A549 (cell line): ENCODE data around the gene PPP1R13L. TPM values are rescaled to one million over a fixed set of nuclear protein-coding genes. Genes with fewer than 3 reads are reported as not detected.

Source experiments
- ATAC-seq, 2 experiments: fragments of 200-7000 bp in 1 of 2; fragments of >200 bp in 1 of 2; cut with Nextera tagmentation in 1 of 2; cut with Tn5 transposase in 1 of 2; 3 replicates each; pipeline versions ENCODE4 v1.8.0 to v1.9.1; 2018 to 2020; ENCODE audit warnings: mild to moderate bottlenecking in 1 of 2, moderate library complexity in 1 of 2
- CTCF ChIA-PET: fragments of 300-600 bp; sonication (Branson Sonifier 250); formaldehyde crosslinking; extraction: SDS; loops from one replicate; lab custom pipeline; 2021; ENCODE audit warnings: antibody characterized with exemption, inconsistent platforms; lab: Yijun Ruan, JAX
- POLR2A ChIA-PET: fragments of 350-600 bp; formaldehyde crosslinking; extraction: SDS; loops from one replicate; lab custom pipeline; 2021; ENCODE audit warnings: antibody characterized with exemption, inconsistent platforms; lab: Yijun Ruan, JAX
- DNase-seq, 2 experiments: peaks; one replicate each; pipeline versions ENCODE4 v3.0.0 to v3.0.0-alpha.2; 2011 to 2016; ENCODE audit warnings: low read depth in 1 of 2, low spot score in 1 of 2
- FAIRE-seq: peaks from 2 replicates; lab custom pipeline; 2011; peaks lifted over from hg19 to GRCh38; lab: Jason Lieb, UNC
- H3K27ac ChIP-seq, 2 experiments: fragments of >200 bp; sonication (Bioruptor Twin); formaldehyde crosslinking; 3 replicates each; pipeline ENCODE4 v1.5.1; 2016 to 2017
- H3K4me1 ChIP-seq: fragments of >200 bp; sonication (Bioruptor Twin); formaldehyde crosslinking; 3 replicates; pipeline ENCODE4 v1.6.1; 2016
- H3K4me2 ChIP-seq: fragments of >200 bp; sonication (Bioruptor Twin); formaldehyde crosslinking; 3 replicates; pipeline ENCODE4 v1.6.1; 2016
- H3K4me3 ChIP-seq: fragments of >200 bp; sonication (Bioruptor Twin); formaldehyde crosslinking; 3 replicates; pipeline ENCODE4 v1.5.1; 2016
- H3K9me3 ChIP-seq: fragments of >200 bp; sonication (Bioruptor Twin); formaldehyde crosslinking; 3 replicates; pipeline ENCODE4 v1.6.1; 2016
- BHLHE40 ChIP-seq: IDR thresholded peaks from 2 replicates; pipeline ENCODE4 v1.6.1; 2012; ENCODE audit warnings: low read depth, low read length, inconsistent platforms
- CBX8 ChIP-seq: fragments of 200-600 bp; sonication (generic); IDR thresholded peaks from 2 replicates; pipeline ENCODE4 v1.6.1; 2016
- CHD2 ChIP-seq: fragments of 150-350 bp; IDR thresholded peaks from 2 replicates; pipeline ENCODE4 v1.6.1; 2014; ENCODE audit warnings: low read length; ENCODE audit not compliant: partially characterized antibody
- CHD4 ChIP-seq: fragments of 200-600 bp; sonication (generic); IDR thresholded peaks from 2 replicates; pipeline ENCODE4 v1.6.1; 2016; ENCODE audit warnings: antibody characterized with exemption, mild to moderate bottlenecking, borderline replicate concordance
- EHF ChIP-seq: fragments of 250-450 bp; sonication (Bioruptor Pico); IDR thresholded peaks from 2 replicates; pipeline ENCODE4 v1.5.0; 2020; ENCODE audit warnings: mild to moderate bottlenecking
- HDAC2 ChIP-seq: fragments of 200-600 bp; sonication (generic); IDR thresholded peaks from 2 replicates; pipeline ENCODE4 v1.6.1; 2016
- HEYL ChIP-seq: fragments of 250-450 bp; sonication (Bioruptor Pico); IDR thresholded peaks from 2 replicates; pipeline ENCODE4 v1.8.0; 2021; ENCODE audit warnings: mild to moderate bottlenecking, moderate library complexity
- HOXA7 ChIP-seq: fragments of 250-450 bp; sonication (Bioruptor Pico); IDR thresholded peaks from 2 replicates; pipeline ENCODE4 v1.5.0; 2020; ENCODE audit warnings: mild to moderate bottlenecking, moderate library complexity
- HOXB13 ChIP-seq: fragments of 250-450 bp; sonication (Bioruptor Pico); IDR thresholded peaks from 2 replicates; pipeline ENCODE4 v1.5.0; 2020; ENCODE audit warnings: low read depth, mild to moderate bottlenecking, moderate library complexity
- HOXB5 ChIP-seq: fragments of 250-450 bp; sonication (Bioruptor Pico); IDR thresholded peaks from 2 replicates; pipeline ENCODE4 v1.5.0; 2020; ENCODE audit warnings: mild to moderate bottlenecking, moderate library complexity
- JUN ChIP-seq, 2 experiments: fragments of >200 bp; sonication (Bioruptor Twin); formaldehyde crosslinking; IDR thresholded peaks; 2 replicates in 1 of 2; 3 replicates in 1 of 2; pipeline ENCODE4 v1.6.1; 2016 to 2017
- KDM5A ChIP-seq: fragments of 200-600 bp; sonication (generic); IDR thresholded peaks from 2 replicates; pipeline ENCODE4 v1.6.1; 2016; ENCODE audit warnings: antibody characterized with exemption, mild to moderate bottlenecking
- RAD21 ChIP-seq, 2 experiments: fragments of >200 bp in 1 of 2; sonication (Bioruptor Twin) in 1 of 2; formaldehyde crosslinking in 1 of 2; IDR thresholded peaks in 1 of 2; conservative IDR thresholded peaks in 1 of 2; 2 replicates in 1 of 2; 3 replicates in 1 of 2; pipeline ENCODE4 v1.6.1; 2012 to 2018; ENCODE audit warnings: inconsistent platforms in 1 of 2
- RCOR1 ChIP-seq: fragments of 150-350 bp; IDR thresholded peaks from 2 replicates; pipeline ENCODE4 v1.6.1; 2014; ENCODE audit warnings: antibody characterized with exemption, low read length, low read depth
- SREBF2 ChIP-seq: fragments of 450-650 bp; IDR thresholded peaks from 2 replicates; pipeline ENCODE4 v1.6.1; 2014; ENCODE audit warnings: mild to moderate bottlenecking, moderate library complexity
- ZFP36 ChIP-seq: fragments of 450-650 bp; IDR thresholded peaks from 2 replicates; pipeline ENCODE4 v1.6.1; 2014; ENCODE audit warnings: borderline replicate concordance; ENCODE audit not compliant: partially characterized antibody
- ZNF302 ChIP-seq: fragments of 250-450 bp; sonication (Bioruptor Pico); IDR thresholded peaks from 2 replicates; pipeline ENCODE4 v1.9.0; 2021; ENCODE audit warnings: inconsistent platforms, mild to moderate bottlenecking, moderate library complexity
- WGBS: methylation state at CpG from one replicate; pipeline ENCODE4 v1.1.6; 2017; ENCODE audit errors: missing lambda C conversion rate; 5-methylcytosine and 5-hydroxymethylcytosine counted together
- polyA plus RNA-seq, 4 experiments: library from polyadenylated mRNA; depleted of rRNA in 3 of 4; stranded (reverse); fragments of >200 nt; fragmentation: RNase III in 1 of 4; extraction: RNeasy Plus Mini Kit Qiagen cat#74134 plus additional on column Dnase treatment in 1 of 4; gene quantifications; 2 replicates in 3 of 4; 3 replicates in 1 of 4; pipeline ENCODE4 v1.2.3, GENCODE V29; 2011 to 2017
- TF ChIP-seq, protein P1 (sequence below): fragments of >200 bp; sonication (Bioruptor Twin); formaldehyde crosslinking; IDR thresholded peaks from 3 replicates; pipeline ENCODE4 v1.6.1; 2016
- TF ChIP-seq, protein P2 (sequence below): fragments of 250-450 bp; sonication (Bioruptor Pico); IDR thresholded peaks from 2 replicates; pipeline ENCODE4 v1.5.0; 2020; ENCODE audit warnings: low read depth, mild to moderate bottlenecking, moderate library complexity
- TF ChIP-seq, protein P3 (sequence below): fragments of 200-600 bp; sonication (generic); IDR thresholded peaks from 2 replicates; pipeline ENCODE4 v1.6.1; 2016; ENCODE audit warnings: antibody characterized with exemption, mild to moderate bottlenecking, moderate library complexity

Gene PPP1R13L
- polyA plus RNA-seq, 2 of the 4 experiments (the other 2 are of a cell fraction): 3.2 to 18.9 TPM

DNA sequence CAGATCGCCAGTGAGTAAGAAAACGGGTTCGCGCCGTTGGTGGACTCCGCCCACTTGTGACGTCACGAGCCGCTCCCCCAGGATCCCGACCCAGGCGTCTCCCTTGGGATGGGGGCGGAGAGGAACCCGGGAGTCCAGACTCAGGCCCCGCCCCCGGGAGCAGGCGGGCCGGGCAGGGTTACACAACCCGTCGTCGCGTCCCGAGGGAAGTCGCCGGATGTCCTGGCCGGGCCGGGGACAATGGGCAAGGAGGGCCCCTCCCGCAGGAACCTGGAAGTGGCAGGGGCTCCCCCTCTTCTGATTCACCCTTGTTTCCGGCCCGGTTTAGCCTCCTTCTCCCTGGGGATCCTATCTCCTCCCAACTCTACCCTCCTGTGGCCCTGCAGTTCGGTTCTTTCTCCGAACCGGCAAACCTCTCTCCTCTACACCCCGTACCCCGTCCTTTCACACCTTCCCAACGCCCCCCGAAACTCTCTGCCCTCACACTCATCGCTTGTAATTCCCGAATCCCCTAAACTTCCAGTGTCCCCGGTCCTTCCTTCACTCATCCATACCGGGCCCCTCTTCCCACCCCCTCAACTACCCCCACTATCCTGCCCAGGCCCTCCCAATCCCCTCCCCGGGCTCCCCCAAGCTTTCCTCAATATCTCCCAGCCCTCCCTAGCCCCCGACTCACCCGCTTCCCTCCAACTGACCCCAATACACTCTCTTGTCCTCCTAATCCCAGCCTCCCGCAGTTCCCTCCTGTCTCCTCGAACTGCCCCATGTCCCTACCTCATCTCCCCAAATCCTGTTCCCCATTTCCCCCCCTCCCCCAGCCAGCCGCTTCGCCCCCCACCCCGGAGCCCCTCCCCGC lies 38.8 kb upstream of the PPP1R13L start (continued):
- TF ChIP-seq, protein P1, sequence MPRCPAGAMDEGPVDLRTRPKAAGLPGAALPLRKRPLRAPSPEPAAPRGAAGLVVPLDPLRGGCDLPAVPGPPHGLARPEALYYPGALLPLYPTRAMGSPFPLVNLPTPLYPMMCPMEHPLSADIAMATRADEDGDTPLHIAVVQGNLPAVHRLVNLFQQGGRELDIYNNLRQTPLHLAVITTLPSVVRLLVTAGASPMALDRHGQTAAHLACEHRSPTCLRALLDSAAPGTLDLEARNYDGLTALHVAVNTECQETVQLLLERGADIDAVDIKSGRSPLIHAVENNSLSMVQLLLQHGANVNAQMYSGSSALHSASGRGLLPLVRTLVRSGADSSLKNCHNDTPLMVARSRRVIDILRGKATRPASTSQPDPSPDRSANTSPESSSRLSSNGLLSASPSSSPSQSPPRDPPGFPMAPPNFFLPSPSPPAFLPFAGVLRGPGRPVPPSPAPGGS: no peak
- TF ChIP-seq JUN (IDR thresholded peaks at IDR 0.05): peak in 1 of 2 experiments; percentile 81; a peak in 2 of 5 replicates
- no peak for TF ChIP-seq SREBF2
- TF ChIP-seq, all 56 proteins: peak for 15

- WGBS: 7% methylated on average over 15 of the region's 15 CpGs
- H3K4me1 ChIP-seq: peaks cover 31% of the 10 kb centered on the region
- TF ChIP-seq KDM5A (no peak), BHLHE40 (no peak; the same call in 1 of the 2 replicates), CHD2 (no peak), HOXA7 (CRISPR knock-in tag) (0 out of 2 replicates have a peak, but pooled peaks have one; percentile 46), HOXB5 (CRISPR knock-in tag) (0 out of 2 replicates have a peak, but pooled peaks have one; percentile 18), CBX8 (no peak), RAD21 (conservative IDR thresholded peaks at IDR 0.05 in 1 of 2, IDR thresholded peaks at IDR 0.05 in 1 of 2) (no peak), ZFP36 (no peak), HOXB13 (CRISPR knock-in tag) (0 out of 2 replicates have a peak, but pooled peaks have one; percentile 19)
- TF ChIP-seq, protein P2, sequence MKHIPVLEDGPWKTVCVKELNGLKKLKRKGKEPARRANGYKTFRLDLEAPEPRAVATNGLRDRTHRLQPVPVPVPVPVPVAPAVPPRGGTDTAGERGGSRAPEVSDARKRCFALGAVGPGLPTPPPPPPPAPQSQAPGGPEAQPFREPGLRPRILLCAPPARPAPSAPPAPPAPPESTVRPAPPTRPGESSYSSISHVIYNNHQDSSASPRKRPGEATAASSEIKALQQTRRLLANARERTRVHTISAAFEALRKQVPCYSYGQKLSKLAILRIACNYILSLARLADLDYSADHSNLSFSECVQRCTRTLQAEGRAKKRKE: no peak
- TF ChIP-seq, protein P1: no peak
- DNase-seq: peak in 1 of 2 experiments; percentile 93
- H3K9me3 ChIP-seq: no peaks in the 10 kb centered on the region
- H3K4me2 ChIP-seq: peak overlapping the region; percentile 99
- H3K4me3 ChIP-seq: peak overlapping the region; percentile 49
- peak overlapping the region; percentile 86 to 90 for H3K27ac ChIP-seq
- CTCF ChIA-PET: interaction anchor here (0.6 to 27.6 kb wide), 4 partner anchors 15 to 50 kb away, joined by 3 to 1883 read pairs (median 310); partner anchors contain the start of genes ERCC1, FOSB, PPM1N and RTN2
- peak; percentile 10 to 16 for ATAC-seq
- no peak for FAIRE-seq
- POLR2A ChIA-PET: interaction anchor here (4.6 kb wide), 1 partner anchor 25 kb away, joined by 40 read pairs; the partner anchor contains the start of gene FOSB
These were observed 38.1 kb upstream of the PPP1R13L start for GRCh38 chr19:45442778-45443461.

GRCh38 chr19:45442408-45442777 lies 37.5 kb upstream of the PPP1R13L start:
- Histone ChIP-seq H3K27ac (peak overlapping the region in 1 of 2 experiments; percentile 86; a peak in 2 of 6 replicates), H3K4me1 (peaks cover 31% of the 10 kb centered on the region), H3K4me2 (peak overlapping the region; percentile 99; the same call in 2 of the 3 replicates), H3K9me3 (no peaks in the 10 kb centered on the region), H3K4me3 (no peak overlapping the region)
- ATAC-seq: no peak
- ChIA-PET POLR2A (interaction anchor here (4.6 kb wide), 1 partner anchor 26 kb away, joined by 40 read pairs; the partner anchor contains the start of gene FOSB), CTCF (interaction anchor here (0.6 to 27.6 kb wide), 5 partner anchors 14 to 200 kb away, joined by 3 to 1883 read pairs (median 201); partner anchors contain the start of genes ERCC1, FOSB, PPM1N and RTN2)
- no peak for FAIRE-seq
- 77% methylated on average over 2 of the region's 2 CpGs for WGBS
- DNase-seq: no peak
- TF ChIP-seq RCOR1 (peak; percentile 93), HEYL (no peak), SREBF2 (no peak), EHF (0 out of 2 replicates have a peak, but pooled peaks have one; percentile 20), ZNF302 (CRISPR knock-in tag) (no peak), HDAC2 (peak; percentile 93), HOXA7 (CRISPR knock-in tag) (0 out of 2 replicates have a peak, but pooled peaks have one; percentile 21), CHD4 (peak; percentile 76; the same call in 1 of the 2 replicates)
- TF ChIP-seq, protein P1: no peak
- TF ChIP-seq, protein P3, sequence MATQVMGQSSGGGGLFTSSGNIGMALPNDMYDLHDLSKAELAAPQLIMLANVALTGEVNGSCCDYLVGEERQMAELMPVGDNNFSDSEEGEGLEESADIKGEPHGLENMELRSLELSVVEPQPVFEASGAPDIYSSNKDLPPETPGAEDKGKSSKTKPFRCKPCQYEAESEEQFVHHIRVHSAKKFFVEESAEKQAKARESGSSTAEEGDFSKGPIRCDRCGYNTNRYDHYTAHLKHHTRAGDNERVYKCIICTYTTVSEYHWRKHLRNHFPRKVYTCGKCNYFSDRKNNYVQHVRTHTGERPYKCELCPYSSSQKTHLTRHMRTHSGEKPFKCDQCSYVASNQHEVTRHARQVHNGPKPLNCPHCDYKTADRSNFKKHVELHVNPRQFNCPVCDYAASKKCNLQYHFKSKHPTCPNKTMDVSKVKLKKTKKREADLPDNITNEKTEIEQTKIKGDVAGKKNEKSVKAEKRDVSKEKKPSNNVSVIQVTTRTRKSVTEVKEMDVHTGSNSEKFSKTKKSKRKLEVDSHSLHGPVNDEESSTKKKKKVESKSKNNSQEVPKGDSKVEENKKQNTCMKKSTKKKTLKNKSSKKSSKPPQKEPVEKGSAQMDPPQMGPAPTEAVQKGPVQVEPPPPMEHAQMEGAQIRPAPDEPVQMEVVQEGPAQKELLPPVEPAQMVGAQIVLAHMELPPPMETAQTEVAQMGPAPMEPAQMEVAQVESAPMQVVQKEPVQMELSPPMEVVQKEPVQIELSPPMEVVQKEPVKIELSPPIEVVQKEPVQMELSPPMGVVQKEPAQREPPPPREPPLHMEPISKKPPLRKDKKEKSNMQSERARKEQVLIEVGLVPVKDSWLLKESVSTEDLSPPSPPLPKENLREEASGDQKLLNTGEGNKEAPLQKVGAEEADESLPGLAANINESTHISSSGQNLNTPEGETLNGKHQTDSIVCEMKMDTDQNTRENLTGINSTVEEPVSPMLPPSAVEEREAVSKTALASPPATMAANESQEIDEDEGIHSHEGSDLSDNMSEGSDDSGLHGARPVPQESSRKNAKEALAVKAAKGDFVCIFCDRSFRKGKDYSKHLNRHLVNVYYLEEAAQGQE: no peak
